Measurements from ENCODE around the gene EIF3K. TPM values are rescaled to one million over a fixed set of nuclear protein-coding genes. Genes with fewer than 3 reads are reported as not detected.

Gene EIF3K
- total and polyA plus RNA-seq, 2 of the 8 experiments (the other 6 are each of a cell fraction or from before 2014, with no cell fraction given) = 329 to 937 TPM

DNA sequence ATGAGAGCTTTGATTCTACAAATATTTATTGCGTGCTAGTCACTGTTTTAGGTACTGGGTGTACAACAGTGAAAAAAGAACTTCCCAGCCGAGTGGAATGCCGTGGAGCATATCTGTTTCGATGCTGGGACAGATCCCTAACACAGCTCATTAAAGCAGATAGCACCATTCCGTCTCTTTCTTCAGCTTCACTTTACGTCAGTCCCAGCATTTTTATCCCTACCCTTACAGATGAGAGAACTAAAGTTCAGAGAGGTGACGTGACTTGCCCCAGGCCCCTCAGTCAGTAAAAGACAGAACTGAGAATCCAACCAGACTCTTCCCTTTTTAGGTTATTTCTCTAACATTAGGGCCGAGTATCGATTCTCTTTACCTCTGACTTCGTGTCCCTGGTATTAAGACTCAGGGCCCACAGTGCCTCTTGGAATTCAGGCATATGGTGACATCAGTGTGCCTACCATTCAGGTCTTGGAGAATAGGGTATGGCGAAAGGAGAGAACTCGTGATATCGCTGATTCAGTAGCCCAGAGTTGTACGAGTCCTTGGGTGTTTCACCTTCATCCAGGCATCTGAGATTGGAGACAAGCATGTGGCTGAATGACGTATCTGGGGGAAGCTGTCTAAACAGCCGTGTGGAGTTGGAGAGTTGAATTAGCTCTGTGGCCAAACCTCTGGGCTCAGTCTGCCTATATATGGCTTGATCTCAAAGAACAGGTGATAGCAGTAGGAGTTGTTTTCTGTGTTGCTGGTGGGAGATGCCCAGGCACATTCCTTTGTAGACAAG is 55.6 kb downstream of the EIF3K start:
- Histone ChIP-seq H3K79me2 (ENCODE audit: control insufficient read depth in 1 of 2, insufficient read depth in 2 of 2, low read length in 2 of 2) (peaks cover 23 to 91% of the 10 kb centered on the region in 2 experiments), H3K23me2 (ENCODE audit: low read depth, low read length) (no peaks in the 10 kb centered on the region), H2BK20ac (ENCODE audit: low read length) (no peak overlapping the region), H3K18ac (ENCODE audit: extremely low read depth, low read length) (0 out of 2 replicates have a peak overlapping the region, but pooled peaks have one; percentile 10), H3K23ac (ENCODE audit: insufficient read length) (no peak overlapping the region), H4K91ac (replicated peaks; ENCODE audit: insufficient read length, low read length) (no peak overlapping the region), H3K4me3 (ENCODE audit: extremely low read depth in 1 of 4, insufficient read depth in 2 of 4, low read depth in 3 of 4, low read length in 4 of 4) (no peak overlapping the region), H3K4me2 (ENCODE audit: insufficient read depth in 1 of 2, low read depth in 2 of 2, low read length in 2 of 2) (no peak overlapping the region), H4K20me1 (replicated peaks in 1 of 2; ENCODE audit: control insufficient read depth in 1 of 2, insufficient read depth in 2 of 2, low read length in 2 of 2) (peaks cover 6 to 26% of the 10 kb centered on the region in 2 experiments), H3K27ac (ENCODE audit: low read depth, low read length) (peak overlapping the region; percentile 26; the same call in 1 of the 2 replicates), H3K14ac (ENCODE audit: insufficient read length) (no peak overlapping the region), H2AK5ac (ENCODE audit: low read depth, low read length) (peak overlapping the region; percentile 3; the same call in 1 of the 2 replicates), H3K56ac (replicated peaks; ENCODE audit: insufficient read length, low read depth, low read length) (no peak overlapping the region), H3K36me3 (ENCODE audit: control insufficient read depth in 2 of 4, insufficient read depth in 4 of 4, low read length in 3 of 4) (no peaks in the 10 kb centered on the region), H3K4me1 (replicated peaks in 1 of 4; ENCODE audit: control insufficient read depth in 3 of 4, insufficient read depth in 4 of 4, low read length in 3 of 4) (peaks cover 6 to 12% (median 9%) of the 10 kb centered on the region in 4 experiments), H2BK120ac (replicated peaks; ENCODE audit: low read depth, low read length) (no peak overlapping the region), H4K5ac (ENCODE audit: insufficient read length, low read depth, low read length) (no peak overlapping the region), H4K8ac (ENCODE audit: extremely low read depth, insufficient read depth, low read length) (0 out of 2 replicates have a peak overlapping the region, but pooled peaks have one; percentile 63), H3K9ac (replicated peaks in 1 of 4; ENCODE audit: extremely low read depth in 1 of 4, low read depth in 3 of 4, low read length in 3 of 4) (no peak overlapping the region), H3K9me3 (ENCODE audit: insufficient read depth in 2 of 2, low read depth in 1 of 2, low read length in 1 of 2) (no peaks in the 10 kb centered on the region), H3K27me3 (replicated peaks in 1 of 4; ENCODE audit: control insufficient read depth in 3 of 4, extremely low read depth in 1 of 4, insufficient read depth in 3 of 4, low read length in 3 of 4) (no peaks in the 10 kb centered on the region), H2BK5ac (ENCODE audit: low read depth, low read length) (peak overlapping the region; percentile 38), H3K79me1 (ENCODE audit: low read depth, low read length) (peaks cover 25% of the 10 kb centered on the region), H3K4ac (replicated peaks; ENCODE audit: insufficient read length, low read depth, low read length) (no peak overlapping the region), H2AFZ (ENCODE audit: low read length) (no peak overlapping the region), H2BK15ac (ENCODE audit: low read length) (no peak overlapping the region), H2BK12ac (ENCODE audit: low read depth, low read length) (peak overlapping the region; percentile 45; the same call in 1 of the 2 replicates)
- TF ChIP-seq, protein P1, sequence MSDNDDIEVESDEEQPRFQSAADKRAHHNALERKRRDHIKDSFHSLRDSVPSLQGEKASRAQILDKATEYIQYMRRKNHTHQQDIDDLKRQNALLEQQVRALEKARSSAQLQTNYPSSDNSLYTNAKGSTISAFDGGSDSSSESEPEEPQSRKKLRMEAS (IDR thresholded peaks at IDR 0.05) = no peak
- TF ChIP-seq SRF (IDR thresholded peaks at IDR 0.05; ENCODE audit: low read depth, low read length) (peak; percentile 71), POU5F1 (IDR thresholded peaks at IDR 0.05; ENCODE audit: low read depth, low read length) (no peak), POLR2AphosphoS5 (IDR thresholded peaks at IDR 0.05; ENCODE audit: low read depth, low read length) (no peak)
- DNase-seq (ENCODE audit: low read depth in 1 of 2, low spot score in 2 of 2) (no peak), FAIRE-seq (no peak)
- WGBS, 2 experiments (ENCODE audit: extremely low coverage in 1 of 2, insufficient coverage in 1 of 2, insufficient read length in 1 of 2, insufficient replicate concordance in 2 of 2, low coverage in 1 of 2, low lambda C conversion rate in 2 of 2, missing lambda C conversion rate in 1 of 2) = 85% methylated on average over 16 of the region's 16 CpGs; no CpG with 5 or more reads in 1 of the 2 experiments
- ChIA-PET POLR2A (ENCODE audit: partially characterized antibody) (interaction anchor here (1.1 to 23.4 kb wide), 5 partner anchors 9 to 25 kb away, joined by 3 to 495 read pairs (median 9); no protein-coding TSS in a partner anchor), CTCF (ENCODE audit: partially characterized antibody) (interaction anchor here (0.8 to 3.3 kb wide), 12 partner anchors 10 to 51 kb away, joined by 3 to 10 read pairs (median 4); partner anchors contain the start of gene ACTN4)

Data from H1 (cell line).